Stimulated activated CD4-positive, alpha-beta T cell treated with anti-CD3 and anti-CD28 coated beads, Interleukin-1b, Interleukin-23, amount 100 ng/mL, for 24 hours (primary cell): ENCODE data around the gene HES6.

Experiments used
- DNase-seq, 4 experiments: peaks; one replicate each; pipeline ENCODE4 v3.0.0-alpha.2; 2020; ENCODE audit warnings: low read depth in 4 of 4, low spot score in 1 of 4

The HES6 gene

GRCh38 chr2:238203094-238203972, 36.5 kb downstream of the HES6 start, which contains the start of gene ILKAP:
Gene ILKAP (minus strand): TSS chr2:238203695. CDS start chr2:238203553, 142 bp downstream.
- DNase-seq, result peak; percentile 68 to 85 (median 82)

DNA sequence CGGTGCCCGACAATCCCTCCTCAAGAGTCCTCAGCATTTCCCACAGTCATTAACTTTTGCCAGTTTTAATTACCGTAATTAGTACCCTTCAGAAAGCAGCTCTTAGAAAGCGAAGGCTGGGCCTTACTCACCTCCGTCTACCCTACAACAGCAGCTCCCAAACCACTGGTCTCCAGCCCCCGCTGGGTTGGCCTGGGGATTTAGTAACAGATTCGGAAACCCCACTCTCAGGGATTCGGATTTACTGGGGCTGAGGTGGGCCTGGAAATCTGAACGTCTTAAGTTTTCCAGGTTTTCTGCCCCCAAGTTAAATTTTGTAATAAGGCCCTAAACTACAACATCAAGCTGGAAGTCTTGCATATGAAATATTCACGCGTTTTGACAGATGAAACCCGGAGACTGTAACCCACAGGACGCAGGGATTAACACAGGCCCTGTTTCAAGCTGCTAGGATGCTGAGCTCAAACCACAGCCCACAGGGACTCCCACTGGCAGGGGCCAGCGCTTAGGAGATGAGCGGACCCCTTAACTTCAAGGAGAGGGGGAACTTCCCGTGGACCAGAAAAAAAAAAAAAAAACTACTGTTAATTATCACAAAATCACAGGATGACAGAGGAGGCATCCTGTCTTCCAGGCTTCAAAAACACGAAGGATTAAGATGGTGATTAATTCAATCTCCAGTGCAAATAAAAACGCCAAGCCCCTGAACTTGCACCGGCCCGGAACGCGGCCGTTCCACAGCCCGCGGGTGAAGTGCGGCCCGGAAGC, 37.3 kb downstream of the HES6 start:
- no peak for DNase-seq

DNA sequence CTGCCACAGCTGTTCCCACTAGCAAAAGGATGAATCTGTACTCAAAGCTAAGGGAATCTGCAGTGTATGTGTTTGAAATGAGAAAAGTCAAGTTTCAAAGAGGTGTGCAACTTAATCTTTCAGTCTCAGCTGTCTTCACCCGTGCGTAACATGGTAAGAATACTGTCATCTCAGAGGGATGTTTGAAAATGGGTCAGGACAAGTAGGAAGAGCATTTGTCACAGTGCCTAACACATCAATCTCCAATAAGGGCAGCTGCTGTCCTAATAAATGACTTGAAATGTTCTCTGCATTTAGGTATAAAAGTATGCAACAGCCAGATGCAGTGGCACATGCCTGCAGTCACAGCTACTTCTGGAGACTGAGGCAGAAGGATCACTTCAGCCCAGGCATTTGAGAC, 49.4 kb downstream of the HES6 start:
- no peak for DNase-seq
